ENCODE results near the gene STXBP2.

- TF ChIP-seq IRF3 (IDR thresholded peaks at IDR 0.05; ENCODE audit: low read depth, low read length) (no peak), ELF1 (IDR thresholded peaks at IDR 0.05) (no peak), RFX5 (IDR thresholded peaks at IDR 0.05; ENCODE audit: low read length) (no peak), TCF12 (IDR thresholded peaks at IDR 0.05) (no peak), JUND (IDR thresholded peaks at IDR 0.05) (no peak), CTCF (IDR thresholded peaks at IDR 0.05) (no peak), EP300 (IDR thresholded peaks at IDR 0.05; ENCODE audit: borderline replicate concordance in 1 of 2, low read depth in 1 of 2, low read length in 1 of 2) (no peak), CHD2 (IDR thresholded peaks at IDR 0.05; ENCODE audit: low read length, partially characterized antibody) (no peak), RXRA (IDR thresholded peaks at IDR 0.05; ENCODE audit: borderline replicate concordance, low read depth) (no peak)
Observed at GRCh38 chr19:7665076-7665475, 28.2 kb downstream of the STXBP2 start.
